GM04504 (cell line): ENCODE data around the gene RNF4.
"Not testable (repeated sequence)": the region's sequence is repeated elsewhere in the genome, so short reads cannot be mapped to it uniquely, and the experiment has no call there.

Experiments used
- DNase-seq: peaks from one replicate; pipeline ENCODE4 v3.0.0-alpha.2; 2012; ENCODE audit warnings: low read depth

Gene RNF4

DNA sequence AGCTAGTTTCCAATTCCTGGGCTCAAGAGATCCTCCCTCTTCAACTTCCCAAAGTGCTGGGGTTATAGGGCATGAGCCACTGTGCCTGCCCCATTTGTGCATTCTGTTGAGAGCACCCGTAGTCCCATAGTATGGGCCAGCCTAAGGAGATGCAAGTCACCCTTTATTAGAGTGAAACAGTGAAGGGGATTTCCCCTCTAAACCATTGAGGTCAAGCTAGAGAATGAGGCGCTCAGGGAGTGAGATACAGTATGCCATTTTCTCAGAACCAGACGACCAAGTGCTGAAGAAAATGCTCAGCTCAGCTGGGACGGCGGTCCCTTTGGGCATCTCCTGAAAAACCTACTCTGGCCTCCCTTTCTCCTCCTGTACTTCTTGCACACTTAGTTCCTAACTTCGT, 18.7 kb downstream of the RNF4 start:
- DNase-seq = no peak

DNA sequence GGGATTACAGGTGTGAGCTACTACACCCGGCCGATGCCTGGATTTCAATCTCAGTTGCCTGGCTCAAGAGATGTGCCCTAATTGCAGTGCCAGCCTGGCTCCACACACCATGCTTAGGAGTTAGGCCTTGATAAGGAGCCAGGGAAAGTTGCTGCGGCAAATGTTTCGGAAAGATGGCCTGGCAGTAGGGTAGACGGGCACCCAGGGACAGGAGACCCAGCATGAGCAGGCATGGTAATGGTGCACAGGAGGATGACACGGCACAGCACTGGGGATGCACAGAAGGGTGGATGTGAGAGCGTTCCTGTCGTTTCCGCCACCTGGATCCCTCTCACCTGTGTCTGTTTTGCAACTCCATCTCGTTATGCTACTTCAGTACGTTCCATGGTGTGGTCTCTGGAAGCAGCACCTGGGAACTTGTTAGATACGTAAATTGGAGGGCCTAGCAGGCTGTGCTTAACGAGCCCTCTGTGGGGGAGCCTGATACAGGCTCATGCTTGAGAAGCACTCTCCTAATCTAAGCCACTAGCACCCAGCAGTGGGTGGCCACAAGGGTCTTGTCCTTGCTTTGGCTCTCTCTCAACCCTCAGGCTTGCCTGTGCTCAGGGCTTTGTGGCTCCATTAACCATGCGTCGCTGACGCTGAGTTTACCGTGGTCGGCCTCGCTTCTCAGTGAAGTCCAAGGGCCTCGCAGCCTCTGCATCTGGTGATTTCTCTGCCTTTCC, 20.3 kb downstream of the RNF4 start:
- DNase-seq = no peak

DNA sequence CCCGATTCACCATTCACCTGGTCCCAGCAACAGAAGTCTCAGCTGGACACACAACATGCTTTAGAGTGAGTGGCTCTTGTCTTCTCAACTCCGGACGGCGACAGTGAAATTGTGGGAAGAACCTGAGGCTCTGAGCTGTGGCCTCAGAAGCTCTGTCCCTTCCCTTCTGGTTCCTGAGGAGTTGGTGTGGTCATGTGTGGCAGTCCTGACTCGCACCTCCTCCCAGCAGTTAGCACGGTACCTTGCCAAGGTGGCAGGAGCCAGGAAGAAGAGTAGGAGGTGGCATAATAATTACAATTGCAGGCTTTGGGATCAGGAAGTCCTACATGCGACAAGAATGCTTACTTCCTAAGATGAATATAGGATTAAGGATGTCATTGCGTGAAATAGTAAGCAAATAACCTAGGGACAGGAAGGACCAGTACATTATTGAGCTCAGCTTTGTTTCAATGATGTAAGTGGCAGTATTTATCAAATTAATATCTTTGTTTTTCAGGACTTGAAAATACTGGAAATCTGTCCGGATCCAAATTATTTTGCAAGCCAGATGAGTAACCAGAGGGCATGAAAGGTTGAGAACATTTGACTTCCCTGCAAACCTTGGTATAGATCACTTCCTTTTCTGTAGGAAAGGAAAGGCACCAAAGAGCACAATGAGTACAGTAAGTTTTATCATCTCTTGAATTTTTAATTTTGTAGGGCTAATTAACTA, 21.1 kb downstream of the RNF4 start:
- no peak for DNase-seq

DNA sequence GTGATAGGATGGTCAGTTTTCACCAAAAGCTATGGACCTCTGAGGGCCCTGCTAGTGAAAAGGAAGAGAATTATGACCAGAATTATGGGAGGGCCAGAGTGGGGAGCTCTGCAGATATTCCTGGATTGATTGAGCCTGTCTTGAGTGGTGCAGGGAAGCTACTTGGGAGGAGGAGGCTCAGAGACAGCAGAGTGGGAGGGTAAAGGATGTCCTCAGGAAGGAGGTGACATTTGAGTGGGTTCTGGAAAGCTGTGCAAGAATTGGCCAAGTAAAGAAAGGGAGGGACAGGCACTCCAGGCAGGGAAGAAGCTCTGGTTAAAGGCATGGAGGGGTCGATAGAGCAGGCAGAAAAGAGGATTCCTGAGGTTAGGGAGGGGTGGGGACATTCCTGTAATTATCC, 24.1 kb downstream of the RNF4 start:
- no peak for DNase-seq

DNA sequence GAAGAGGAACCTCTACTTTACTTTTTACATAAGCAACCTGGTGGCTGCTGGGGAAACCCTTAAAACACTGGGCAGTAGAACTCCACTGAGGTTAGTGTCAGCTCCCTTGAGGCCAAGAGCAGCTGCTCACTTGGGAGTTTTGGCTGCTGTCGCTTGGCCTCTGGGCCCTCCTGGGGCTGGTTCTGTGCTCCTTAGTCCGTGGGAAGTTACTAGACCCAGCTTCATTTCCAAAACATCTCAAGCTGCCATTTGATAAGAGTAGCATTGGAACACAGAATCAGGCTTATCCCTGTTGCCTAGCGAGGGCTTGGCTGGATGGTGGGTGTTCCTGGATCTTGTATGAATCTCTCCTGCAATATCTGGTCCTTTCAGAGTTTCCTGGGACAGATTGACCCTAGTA, 26.1 kb downstream of the RNF4 start:
- no peak for DNase-seq

DNA sequence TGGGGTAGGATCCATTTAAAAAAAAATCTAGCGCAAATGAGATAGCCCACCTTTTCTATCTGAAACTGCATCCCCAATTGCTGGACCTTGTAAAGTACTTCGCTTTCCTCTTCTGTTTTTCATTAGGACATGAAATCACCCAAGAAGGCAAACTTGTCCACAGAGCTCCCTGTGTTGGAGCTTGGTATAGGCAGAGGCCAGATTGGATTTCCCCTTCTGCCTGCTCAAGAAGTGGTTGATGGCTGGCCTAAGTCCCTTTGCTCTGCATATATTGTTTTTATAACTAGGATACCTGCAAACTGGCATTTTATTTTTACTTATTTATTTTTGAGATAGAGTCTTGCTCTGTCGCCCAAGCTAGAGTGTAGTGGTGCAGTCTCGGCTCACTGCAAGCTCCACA, 28.4 kb downstream of the RNF4 start:
- no peak for DNase-seq

DNA sequence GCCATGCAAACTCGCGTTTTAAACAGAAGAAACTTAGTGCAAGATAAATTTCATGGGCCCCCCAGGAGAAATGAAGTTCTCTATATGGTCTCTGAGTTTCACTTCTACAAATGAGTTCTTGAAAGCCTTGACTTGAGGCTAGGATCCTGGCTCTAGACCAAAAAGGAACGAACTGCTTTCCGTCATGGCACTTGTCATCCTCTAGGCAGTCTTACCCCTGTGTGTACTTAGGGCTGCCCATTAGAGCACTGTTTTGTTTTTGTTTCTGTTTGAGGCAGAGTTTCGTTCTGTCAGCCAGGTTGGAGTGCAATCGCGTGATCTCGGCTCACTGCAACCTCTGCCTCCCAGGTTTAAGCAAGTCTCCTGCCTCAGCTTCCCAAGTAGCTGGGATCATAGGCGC, 29.0 kb downstream of the RNF4 start:
- DNase-seq = no peak

DNA sequence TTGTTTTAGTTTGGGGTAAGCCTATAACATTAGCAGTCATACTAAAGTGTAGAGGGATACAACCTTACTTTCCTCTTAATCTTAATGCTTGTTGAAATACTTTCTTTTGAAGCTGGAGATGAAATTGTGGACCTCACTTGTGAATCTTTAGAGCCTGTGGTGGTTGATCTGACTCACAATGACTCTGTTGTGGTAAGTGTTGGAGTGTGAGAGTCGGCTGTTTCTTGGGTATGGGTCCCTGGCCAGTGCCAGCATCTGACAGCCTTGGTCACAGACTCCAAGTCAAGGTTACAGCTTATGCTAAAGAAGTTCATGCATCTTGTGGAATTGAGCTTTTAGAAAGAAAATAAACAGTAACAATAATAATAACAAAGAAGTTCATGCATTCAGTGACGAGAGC, 31.6 kb downstream of the RNF4 start:
- no peak for DNase-seq

DNA sequence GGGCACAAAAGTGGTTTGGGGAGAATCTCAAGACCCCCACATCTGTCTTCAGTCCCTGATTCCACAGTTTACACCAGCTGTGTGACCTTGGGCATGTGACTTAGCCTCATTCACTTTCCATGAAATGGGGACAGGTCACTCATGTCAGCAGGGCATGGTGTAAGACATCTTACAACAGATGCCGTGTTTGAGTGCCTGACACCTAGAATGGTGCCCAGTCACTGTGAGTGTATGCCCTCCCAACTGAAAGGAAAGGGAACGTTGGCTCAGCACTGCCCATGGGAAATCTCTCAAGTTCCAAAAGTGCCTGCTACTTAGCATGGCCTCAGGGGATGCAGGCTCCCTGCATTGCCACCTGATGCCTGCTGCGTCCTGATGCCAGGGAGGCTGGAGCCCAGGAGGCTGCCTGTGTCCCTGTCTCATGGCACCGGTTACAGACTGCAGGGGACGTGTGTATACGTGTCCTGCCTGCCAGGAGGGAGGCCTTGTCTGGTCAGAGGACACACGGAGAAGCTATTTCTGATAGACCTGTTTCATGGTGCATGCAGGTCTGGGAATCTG, 32.2 kb downstream of the RNF4 start:
- no peak for DNase-seq

DNA sequence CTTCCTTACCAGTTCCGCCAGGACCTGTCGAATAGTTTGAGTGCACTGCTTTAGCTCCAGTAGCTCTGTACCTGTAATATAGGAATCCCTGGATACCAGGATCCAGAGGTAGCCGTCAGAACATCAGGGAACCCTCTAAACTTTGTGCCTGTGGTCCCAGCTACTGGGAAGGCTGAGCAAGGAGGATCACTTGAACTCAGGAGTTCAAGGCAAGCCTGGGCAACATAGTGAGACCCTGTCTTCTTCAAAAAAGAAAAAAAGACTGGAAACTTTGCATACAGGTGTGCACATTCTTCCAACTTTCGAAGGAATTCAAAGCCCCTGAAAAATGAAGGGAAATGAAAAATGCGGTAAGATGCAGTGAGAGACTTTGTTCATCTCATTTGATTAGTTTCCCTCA, 34.9 kb downstream of the RNF4 start:
- no peak for DNase-seq

DNA sequence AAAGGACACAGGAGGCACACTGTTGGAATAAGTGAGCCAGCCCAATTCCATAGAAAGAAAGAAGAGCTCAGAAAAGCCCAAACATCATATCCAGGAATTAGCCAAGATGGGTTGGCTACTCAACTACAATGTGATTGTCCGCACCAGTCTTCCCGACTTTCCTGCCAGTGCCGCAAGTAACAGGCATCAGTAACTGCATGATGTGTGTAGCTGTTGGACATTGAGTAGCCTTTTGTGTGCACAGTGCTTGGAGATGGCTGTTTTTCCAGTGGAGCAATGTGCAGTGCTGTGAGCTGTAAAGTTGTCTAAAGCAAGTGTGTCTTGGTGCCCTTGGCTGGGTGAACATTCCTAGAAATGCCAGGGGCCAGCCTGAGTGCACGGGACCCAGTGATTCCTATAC, 38.4 kb downstream of the RNF4 start:
- DNase-seq = no peak

DNA sequence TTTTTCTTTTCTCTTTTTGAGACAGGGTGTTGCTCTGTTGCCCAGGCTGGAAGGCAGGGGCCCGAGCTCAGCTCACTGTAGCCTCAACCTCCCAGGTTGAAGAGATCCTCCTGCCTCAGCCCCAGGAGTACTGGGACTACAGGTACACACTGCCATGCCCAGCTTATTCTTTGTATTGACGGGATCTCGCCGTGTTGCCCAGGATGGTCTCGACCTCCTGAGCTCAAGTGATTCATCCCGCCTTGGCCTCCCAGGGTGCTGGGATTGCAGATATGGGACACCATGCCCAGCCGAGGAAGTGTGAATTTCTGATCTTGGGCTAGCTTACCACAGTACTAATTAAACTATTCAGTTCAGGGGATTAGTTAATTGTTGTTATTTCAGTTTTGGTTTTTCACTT, 38.9 kb downstream of the RNF4 start:
- no peak for DNase-seq

DNA sequence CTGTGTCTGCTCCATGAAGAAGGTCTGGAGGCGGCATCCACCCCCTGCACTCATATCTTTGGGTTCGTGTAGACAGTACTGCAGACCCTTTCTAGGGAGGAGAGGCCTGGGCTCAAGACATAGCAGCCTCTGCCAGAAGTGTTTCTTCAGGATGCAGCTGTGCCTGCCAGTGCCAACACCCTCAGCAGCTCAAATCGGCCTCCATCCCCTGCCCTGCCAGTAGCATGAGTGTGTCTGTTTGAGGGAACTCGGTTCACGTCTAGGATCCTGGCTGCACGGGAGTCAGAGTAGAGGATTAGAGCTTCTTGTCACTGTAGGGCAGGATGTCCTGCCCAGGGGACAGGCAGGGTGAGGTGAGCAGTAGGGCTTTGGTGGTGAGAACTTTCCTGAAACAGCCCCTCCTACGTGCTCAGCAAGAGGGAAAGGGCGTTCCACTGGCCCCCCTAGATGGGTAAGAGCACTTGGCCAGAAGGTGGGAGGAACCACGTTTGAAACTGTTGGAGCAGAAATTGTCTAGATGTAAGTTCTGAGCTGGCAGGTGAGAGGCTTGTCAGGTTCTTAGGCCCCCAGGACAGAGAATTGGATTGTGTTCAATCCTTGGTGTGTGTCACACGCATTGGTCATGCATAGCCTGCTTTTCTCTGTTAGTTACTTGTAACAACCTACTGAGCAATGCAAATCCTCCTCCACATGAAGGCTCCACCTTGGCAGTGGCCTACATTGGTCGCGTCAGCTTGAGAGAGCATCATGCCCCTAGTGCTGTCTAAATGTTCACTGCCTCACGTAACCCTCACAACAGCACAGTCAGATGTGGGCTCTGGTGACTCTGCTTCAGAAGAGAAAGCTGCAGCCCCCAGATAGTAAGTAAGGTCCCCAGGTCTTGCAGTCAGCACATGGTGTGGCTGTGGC, 41.7 kb downstream of the RNF4 start:
- DNase-seq = no peak

DNA sequence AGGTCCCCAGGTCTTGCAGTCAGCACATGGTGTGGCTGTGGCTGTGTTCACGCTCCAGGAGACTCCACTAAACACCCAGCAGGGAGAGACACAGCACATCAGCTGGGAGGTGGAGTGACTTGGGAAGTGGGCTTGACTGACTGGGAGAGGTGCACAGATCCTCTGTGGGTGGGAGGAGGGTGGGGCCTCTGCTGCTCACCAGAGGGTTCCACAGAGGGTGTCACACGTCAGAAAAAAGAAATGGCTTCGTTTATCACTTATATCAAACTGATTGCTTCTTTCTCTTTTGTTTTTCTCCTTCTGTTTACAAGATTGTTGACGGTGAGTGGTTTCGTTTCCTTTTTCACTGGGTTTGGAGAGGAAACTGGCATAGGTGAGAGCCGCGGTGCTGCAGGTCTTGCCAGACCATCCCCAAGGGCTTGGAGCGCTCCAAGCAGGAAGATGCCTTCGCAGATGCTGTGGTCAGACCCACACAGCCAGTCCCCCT, 42.8 kb downstream of the RNF4 start:
- DNase-seq = no peak

DNA sequence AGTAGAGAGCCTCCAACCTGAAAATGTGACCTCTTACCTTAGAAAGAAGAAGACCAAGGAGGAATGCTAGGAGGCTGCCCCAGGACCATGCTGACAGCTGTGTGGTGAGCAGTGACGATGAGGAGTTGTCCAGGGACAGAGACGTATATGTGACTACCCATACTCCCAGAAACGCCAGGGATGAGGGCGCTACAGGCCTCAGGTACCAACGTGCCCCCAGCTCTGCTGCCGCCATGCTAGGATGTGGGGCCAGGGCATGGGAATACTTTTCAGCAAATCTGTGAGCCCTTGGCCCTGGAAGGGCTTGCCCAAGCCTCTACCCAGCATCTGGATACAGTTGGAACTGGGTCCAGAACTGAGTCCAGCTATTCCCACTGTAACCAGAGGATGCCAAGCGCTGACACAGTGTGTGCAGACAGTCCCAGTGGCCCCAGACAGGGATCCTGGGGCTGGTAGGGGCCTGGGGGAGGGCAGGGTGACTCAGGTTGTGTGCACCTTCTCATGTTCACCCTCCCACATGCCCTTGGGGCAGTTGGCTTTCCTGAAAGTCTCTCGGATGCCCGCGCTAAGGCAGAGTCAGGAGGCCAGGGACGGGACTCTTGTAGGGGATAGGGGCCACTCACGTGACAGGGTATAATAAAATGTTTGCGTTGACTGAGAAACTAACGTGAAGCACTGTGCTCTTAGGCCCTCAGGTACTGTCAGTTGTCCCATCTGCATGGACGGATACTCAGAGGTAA, 43.7 kb downstream of the RNF4 start:
- DNase-seq = no peak

DNA sequence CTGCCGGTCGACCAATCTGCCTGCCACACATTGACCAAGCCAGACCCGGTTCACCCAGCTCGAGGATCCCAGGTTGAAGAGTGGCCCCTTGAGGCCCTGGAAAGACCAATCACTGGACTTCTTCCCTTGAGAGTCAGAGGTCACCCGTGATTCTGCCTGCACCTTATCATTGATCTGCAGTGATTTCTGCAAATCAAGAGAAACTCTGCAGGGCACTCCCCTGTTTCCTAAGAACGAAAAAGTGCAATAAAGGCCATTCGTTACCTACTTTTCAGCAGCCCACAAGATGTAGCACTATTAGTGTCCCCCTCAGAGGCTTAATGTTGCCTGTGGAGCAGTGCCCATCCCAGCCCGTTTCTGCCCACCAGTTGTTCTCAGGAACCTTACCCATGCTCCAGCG, 45.3 kb downstream of the RNF4 start:
- DNase-seq = not testable (repeated sequence)

DNA sequence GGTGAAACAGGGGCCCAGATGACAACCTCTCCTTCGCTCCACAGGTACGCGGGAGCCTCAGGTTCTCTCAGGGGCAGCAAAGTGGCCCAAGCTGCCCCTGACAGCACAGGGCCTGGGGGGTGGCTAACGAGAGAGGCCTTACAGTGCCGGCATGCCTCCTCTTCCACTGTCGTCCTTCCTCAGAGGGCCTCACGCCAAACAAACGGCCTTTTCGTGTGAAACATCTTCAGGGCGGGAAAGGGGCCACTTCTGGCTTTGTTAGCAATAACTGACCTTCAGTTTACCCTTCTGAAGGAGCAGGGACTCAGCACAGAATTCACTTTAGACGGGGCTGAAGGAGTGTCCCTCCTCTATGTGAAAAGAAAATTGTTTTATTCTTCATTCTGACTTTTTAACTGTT, 46.0 kb downstream of the RNF4 start:
- DNase-seq = not testable (repeated sequence)

DNA sequence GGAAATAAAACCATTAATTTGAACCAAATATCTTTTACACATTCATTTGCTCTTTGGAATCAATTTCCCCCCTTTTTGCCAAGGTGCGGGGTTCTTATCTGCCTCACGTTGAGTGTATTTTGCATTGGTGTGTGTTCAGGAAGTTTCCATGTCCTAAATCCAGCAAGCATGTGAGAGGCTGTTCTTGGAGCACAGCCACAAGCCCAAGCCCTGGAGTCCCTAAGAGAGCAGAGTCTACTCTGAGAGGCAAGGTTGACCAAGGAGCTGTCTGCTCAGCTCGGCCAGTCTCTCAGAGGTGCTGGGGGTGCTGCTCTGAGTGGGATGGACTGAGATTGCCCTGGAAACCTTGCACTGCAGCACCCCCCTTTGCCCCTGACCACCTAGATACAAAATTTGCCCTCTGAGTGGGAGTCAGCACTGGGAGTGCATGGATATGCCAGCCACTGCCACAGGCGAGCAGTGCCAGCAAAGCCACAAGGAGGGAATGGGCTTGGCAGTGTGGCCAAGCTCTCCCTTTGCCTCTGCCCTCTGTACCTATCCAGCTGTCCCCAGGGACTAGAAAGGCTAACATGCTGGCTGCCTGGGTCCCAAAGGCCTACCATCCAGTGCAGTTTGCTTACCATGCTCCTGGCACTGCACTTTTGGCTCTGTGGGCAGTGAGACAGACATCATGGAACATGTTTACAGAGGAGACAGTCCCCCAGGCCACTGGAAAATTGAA, 47.1 kb downstream of the RNF4 start:
- DNase-seq = no peak

DNA sequence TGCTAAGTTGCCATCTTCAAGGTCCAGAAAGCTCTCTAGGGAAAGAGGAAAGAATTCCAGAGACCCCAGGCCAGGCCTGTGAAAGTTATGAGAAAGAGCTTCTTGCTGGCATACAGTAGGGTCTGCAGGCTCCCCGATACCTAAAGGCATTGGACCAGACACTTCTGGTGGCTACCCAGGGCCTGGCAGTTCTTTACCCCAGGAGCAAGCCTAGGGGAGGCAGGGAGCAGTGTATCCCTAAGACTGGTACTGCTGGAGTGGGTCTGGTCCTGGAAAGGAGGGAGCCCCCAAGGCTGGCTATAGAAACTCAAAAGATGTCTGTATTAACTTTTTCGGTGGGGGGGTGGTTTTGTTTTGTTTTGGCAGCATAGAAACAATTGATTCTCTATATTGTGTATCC, 47.7 kb downstream of the RNF4 start:
- no peak for DNase-seq

DNA sequence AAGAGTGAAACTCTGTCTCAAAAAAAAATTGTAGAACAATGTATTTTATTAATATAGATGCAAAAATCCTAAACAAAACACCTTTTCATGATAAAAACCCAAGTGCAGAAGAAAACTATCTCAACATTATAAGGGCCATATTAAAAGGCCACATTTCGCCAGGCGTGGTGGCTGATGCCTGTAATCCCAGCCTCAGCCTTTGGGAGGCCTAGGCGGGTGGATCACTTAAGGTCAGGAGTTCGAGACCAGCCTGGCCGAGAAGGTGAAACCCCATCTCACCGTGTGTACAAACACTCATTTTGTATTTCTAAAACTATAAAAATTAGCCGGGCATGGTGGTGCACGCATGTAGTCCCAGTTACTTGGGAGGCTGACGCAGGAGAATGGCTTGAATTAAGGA, 57.7 kb downstream of the RNF4 start:
- no peak for DNase-seq

DNA sequence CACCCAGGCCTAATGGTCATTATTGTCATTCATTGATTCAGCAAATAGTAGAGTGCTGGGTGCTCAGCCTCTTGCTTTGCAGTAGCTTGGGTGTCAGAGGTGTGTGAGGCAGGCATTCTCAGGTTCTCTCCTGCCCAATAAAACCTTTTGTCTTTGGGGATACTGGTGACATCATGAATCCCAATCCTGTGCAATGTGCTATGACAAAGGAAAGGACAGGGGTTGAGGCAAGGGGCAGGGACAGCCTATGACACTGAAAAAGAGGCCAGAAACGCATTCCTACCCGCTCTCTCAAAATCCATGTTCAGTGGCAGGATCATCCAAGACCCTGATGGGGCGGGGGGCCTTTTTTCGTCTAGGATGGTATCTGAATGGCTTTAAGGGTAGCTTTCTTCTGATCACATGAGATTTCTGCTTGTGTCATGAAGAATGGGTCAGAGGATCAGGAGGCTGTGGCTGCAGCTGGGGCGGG, 66.0 kb downstream of the RNF4 start:
- no peak for DNase-seq
